ENCODE measurements around the gene SLC34A1.

GRCh38 chr5:177338251-177339106 is 45.8 kb upstream of the SLC34A1 start:
- TF ChIP-seq, protein P1, sequence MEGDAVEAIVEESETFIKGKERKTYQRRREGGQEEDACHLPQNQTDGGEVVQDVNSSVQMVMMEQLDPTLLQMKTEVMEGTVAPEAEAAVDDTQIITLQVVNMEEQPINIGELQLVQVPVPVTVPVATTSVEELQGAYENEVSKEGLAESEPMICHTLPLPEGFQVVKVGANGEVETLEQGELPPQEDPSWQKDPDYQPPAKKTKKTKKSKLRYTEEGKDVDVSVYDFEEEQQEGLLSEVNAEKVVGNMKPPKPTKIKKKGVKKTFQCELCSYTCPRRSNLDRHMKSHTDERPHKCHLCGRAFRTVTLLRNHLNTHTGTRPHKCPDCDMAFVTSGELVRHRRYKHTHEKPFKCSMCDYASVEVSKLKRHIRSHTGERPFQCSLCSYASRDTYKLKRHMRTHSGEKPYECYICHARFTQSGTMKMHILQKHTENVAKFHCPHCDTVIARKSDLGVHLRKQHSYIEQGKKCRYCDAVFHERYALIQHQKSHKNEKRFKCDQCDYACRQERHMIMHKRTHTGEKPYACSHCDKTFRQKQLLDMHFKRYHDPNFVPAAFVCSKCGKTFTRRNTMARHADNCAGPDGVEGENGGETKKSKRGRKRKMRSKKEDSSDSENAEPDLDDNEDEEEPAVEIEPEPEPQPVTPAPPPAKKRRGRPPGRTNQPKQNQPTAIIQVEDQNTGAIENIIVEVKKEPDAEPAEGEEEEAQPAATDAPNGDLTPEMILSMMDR (IDR thresholded peaks at IDR 0.05): no peak
- TF ChIP-seq POLR2A (IDR thresholded peaks at IDR 0.05) (no peak), EP300 (IDR thresholded peaks at IDR 0.05) (no peak)
